Psoas muscle (tissue), 8 donors: Measurements from ENCODE around the gene REC8. TPM values are rescaled to one million over a fixed set of nuclear protein-coding genes. Genes with fewer than 3 reads are reported as not detected.

Experiments
- ATAC-seq, 4 donors: fragments of 200-7000 bp; cut with Tn5 transposase; one replicate each; pipeline ENCODE4 v1.9.1; 2020; ENCODE audit warnings: moderate library complexity in 3 of 4, mild to moderate bottlenecking in 2 of 4
- DNase-seq, 2 donors: peaks; one replicate each; pipeline ENCODE4 v3.0.0-alpha.2; 2020
- H3K27ac ChIP-seq: fragments of 200-600 bp; one replicate; pipeline ENCODE4 v1.8.0; 2022
- H3K27me3 ChIP-seq, 3 donors: fragments of 200-600 bp in 1 of 3; one replicate each; pipeline versions ENCODE4 v1.6.1 to v1.8.0; 2013 to 2022; ENCODE audit warnings: low read length in 2 of 3, mild to moderate bottlenecking in 2 of 3, moderate library complexity in 1 of 3; ENCODE audit not compliant: insufficient read depth in 3 of 3
- H3K36me3 ChIP-seq, 2 donors: fragments of 200-600 bp in 1 of 2; one replicate each; pipeline versions ENCODE4 v1.6.1 to v1.8.0; 2013 to 2022; ENCODE audit warnings: low read depth in 1 of 2, mild to moderate bottlenecking in 1 of 2, moderate library complexity in 1 of 2; ENCODE audit not compliant: insufficient read depth in 1 of 2
- H3K4me1 ChIP-seq: fragments of 200-600 bp; one replicate; pipeline ENCODE4 v1.8.0; 2022
- H3K4me3 ChIP-seq: fragments of 200-600 bp; one replicate; pipeline ENCODE4 v1.8.0; 2022; ENCODE audit warnings: mild to moderate bottlenecking
- H3K9me3 ChIP-seq: fragments of 200-600 bp; one replicate; pipeline ENCODE4 v1.8.0; 2022
- WGBS, 3 donors: extraction: QIAGEN DNeasy Blood & Tissue Kit; methylation state at CpG; one replicate each; pipeline versions ENCODE4 v1.1.6 to v1.1.7; 2013; 5-methylcytosine and 5-hydroxymethylcytosine counted together
- intact Hi-C, 2 donors: fragments of 100-400 bp; cut with DNase I; formaldehyde crosslinking; loops; one replicate each; pipeline versions ENCODE4 v1.11.0 to v1.14.2; 2022
- polyA plus RNA-seq, 3 donors: library from polyadenylated mRNA; stranded (reverse); fragments of 200-250 nt; gene quantifications; one replicate each; pipeline ENCODE4 v1.2.3, GENCODE V29; 2013
- total RNA-seq, 4 donors: library from RNA; stranded (reverse); fragmentation: NEBNext Ultra II Directional in 2 of 4; extraction: Animal tissue kit (Norgen Biotek cat#: 25700) in 2 of 4; gene quantifications; one replicate each; pipeline versions ENCODE4 v1.2.1 to v1.2.4, GENCODE V29; 2021 to 2023
- TF ChIP-seq, protein P1 (sequence below): fragments of 200-600 bp; IDR thresholded peaks from one replicate; pipeline ENCODE4 v1.8.0; 2022; ENCODE audit warnings: antibody characterized with exemption
- donor health status: healthy with polysubstance abuse.
- donor health status: DM: no; HTN: no; CAD: no; lungs with moderate emphysema.
- donor health status: Bipolar disorder and iron deficiency.
- donor health status: healthy.
- donor health status: DM: yes; HTN: yes; CAD: no.
- donor health status: DM: no; HTN: no; CAD: no.
- donor health status: DM: no; HTN: no; CAD: no.
- donor health status: DM: yes; HTN: yes; CAD: no.

Gene REC8
- total and polyA plus RNA-seq, 7 donors, result 0.13 to 1.6 (median 1.2) TPM

DNA sequence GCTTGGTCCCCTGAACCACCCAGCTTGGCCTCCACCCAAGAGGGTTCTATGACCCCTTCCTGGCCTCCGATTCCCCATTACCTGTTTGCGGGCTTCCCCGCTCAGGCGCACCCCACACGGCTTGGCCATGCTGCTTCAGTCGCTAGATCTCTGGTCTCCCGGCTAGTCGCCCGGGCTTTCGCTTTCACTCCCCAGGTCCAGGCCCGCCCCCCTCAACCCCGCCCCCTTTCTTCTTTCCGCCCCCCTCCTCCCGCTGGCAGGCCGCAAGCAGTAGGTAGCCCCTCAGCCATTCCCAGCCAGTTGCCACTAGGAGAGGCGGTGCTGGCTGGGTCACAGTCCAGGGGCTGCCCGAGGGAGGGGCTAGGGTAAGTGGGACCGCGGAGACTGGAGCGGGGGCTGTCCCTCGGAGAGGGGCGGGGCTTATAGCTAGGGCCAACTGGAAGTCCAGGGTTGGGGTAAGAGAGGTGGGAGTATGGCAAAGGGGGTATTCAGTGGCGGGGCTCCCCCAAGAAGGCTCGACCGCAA is 25.4 kb upstream of the REC8 start, which contains the start of gene PSME2:
Gene PSME2, minus strand, starts transcription at position 158 of the 525 bp plus-strand sequence. Its CDS starts 29 bp downstream, at position 129.
- H3K9me3 ChIP-seq, result no peaks in the 10 kb centered on the region
- DNase-seq (peak; percentile 95 to 96), ATAC-seq (peak; percentile 81 to 86 (median 84))
- H3K27me3 ChIP-seq, result no peaks in the 10 kb centered on the region
- H3K4me1 ChIP-seq, result peaks cover 42% of the 10 kb centered on the region
- peak within 1 kb of the TSS; percentile 97 for H3K4me3 ChIP-seq
- 0 to 1% (median 0%) methylated on average over 17 to 25 of the region's 25 CpGs for WGBS, 3 donors
- H3K36me3 ChIP-seq, result peaks cover 0 to 47% of the 10 kb centered on the region in 2 donors
- TF ChIP-seq, protein P1, sequence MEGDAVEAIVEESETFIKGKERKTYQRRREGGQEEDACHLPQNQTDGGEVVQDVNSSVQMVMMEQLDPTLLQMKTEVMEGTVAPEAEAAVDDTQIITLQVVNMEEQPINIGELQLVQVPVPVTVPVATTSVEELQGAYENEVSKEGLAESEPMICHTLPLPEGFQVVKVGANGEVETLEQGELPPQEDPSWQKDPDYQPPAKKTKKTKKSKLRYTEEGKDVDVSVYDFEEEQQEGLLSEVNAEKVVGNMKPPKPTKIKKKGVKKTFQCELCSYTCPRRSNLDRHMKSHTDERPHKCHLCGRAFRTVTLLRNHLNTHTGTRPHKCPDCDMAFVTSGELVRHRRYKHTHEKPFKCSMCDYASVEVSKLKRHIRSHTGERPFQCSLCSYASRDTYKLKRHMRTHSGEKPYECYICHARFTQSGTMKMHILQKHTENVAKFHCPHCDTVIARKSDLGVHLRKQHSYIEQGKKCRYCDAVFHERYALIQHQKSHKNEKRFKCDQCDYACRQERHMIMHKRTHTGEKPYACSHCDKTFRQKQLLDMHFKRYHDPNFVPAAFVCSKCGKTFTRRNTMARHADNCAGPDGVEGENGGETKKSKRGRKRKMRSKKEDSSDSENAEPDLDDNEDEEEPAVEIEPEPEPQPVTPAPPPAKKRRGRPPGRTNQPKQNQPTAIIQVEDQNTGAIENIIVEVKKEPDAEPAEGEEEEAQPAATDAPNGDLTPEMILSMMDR, result no peak
- peak within 1 kb of the TSS; percentile 86 for H3K27ac ChIP-seq
- intact Hi-C loops, result loop anchor here (5.0 kb wide), 1 partner anchor 34 kb away; the partner anchor contains the start of genes DCAF11 (in 2 of the 2) and NRL (in 2 of the 2)

DNA sequence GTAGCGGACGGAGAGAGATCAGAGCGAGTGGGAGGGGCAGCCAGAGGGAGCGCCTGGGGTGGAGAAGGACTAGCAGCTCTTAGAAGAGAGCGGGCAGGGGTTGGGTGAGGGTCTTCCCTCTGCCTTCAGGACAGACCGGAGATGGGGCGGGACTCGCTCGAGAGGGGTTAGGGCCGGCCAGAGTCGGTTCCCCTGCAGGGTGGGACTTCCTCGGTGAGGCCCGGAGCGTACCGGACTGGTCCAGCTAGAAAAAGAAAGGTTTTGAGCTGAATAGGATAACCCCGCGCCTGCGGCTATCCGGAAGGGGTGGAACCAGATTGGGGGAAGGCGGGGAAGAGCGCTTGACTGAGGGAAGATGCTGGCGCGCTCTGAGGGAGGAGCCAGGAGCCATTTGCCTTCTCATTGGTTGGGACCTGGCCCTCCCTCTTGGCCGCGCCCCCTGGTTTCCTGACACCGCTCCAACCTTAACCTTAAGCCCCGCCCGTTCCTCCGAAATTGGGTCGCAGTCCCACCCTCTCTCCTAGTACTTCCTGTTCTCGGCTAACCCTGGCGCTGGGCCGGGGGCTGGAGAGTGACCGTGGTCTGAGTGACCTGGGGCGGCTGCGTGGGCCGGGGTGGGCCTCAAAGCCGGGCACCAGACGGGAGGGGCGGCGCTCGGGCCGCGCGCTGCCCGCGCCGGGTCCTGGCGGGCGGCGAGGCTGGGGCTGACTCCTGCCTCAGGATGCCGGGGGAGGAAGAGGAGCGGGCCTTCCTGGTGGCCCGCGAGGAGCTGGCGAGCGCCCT is 24.7 kb upstream of the REC8 start, which contains the start of gene RNF31:
Gene RNF31, plus strand, starts transcription at position 521 of the 783 bp plus-strand sequence. Its CDS starts 201 bp downstream, at position 722.
- TF ChIP-seq, protein P1, result no peak
- WGBS, 3 donors, result 1% methylated on average over 39 to 57 of the region's 57 CpGs
- ATAC-seq, result peak; percentile 92 to 95 (median 94)
- Histone ChIP-seq H3K9me3 (no peaks in the 10 kb centered on the region), H3K27ac (peak within 1 kb of the TSS; percentile 86), H3K36me3 (peaks cover 0 to 54% of the 10 kb centered on the region in 2 donors), H3K4me3 (peak within 1 kb of the TSS; percentile 97), H3K27me3 (no peaks in the 10 kb centered on the region), H3K4me1 (peaks cover 39% of the 10 kb centered on the region)
- intact Hi-C loops, result loop anchor here (5.0 kb wide), 1 partner anchor 35 kb away; the partner anchor contains the start of genes DCAF11 (in 2 of the 2) and NRL (in 2 of the 2)
- DNase-seq, result peak; percentile 98 to 99

DNA sequence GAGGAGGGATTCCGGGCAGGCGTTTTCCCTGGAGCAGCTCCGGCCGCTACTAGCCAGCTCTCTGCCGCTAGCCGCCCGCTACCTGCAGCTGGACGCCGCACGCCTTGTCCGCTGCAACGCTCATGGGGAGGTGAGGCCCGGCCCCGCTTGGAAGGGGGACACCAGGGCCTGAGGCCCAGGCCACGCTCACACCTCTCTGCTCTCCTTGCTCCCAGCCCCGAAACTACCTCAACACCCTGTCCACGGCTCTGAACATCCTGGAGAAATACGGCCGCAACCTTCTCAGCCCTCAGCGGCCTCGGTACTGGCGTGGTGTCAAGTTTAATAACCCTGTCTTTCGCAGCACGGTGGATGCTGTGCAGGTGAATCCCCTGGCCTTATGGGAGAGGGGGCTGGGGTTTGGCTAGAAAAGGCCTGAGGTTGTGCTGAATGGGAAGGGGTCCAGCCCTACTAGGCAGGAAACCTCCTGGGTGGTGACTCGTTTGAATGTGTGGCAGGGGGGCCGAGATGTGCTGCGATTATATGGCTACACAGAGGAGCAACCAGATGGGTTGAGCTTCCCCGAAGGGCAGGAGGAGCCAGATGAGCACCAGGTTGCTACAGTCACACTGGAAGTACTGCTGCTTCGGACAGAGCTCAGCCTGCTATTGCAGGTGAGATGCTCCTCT is 24.0 kb upstream of the REC8 start:
- peaks cover 32% of the 10 kb centered on the region for H3K4me1 ChIP-seq
- peak overlapping the region; percentile 97 for H3K4me3 ChIP-seq
- 3 to 6% (median 4%) methylated on average over 21 to 29 of the region's 29 CpGs for WGBS, 3 donors
- H3K27me3 ChIP-seq, result no peaks in the 10 kb centered on the region
- H3K27ac ChIP-seq, result peak overlapping the region; percentile 86
- TF ChIP-seq, protein P1, result no peak
- no peaks in the 10 kb centered on the region for H3K9me3 ChIP-seq
- ATAC-seq, result no peak
- DNase-seq, result no peak
- H3K36me3 ChIP-seq, result peaks cover 0 to 61% of the 10 kb centered on the region in 2 donors
- intact Hi-C loops, result loop anchor here (5.0 kb wide), 1 partner anchor 36 kb away; the partner anchor contains the start of genes DCAF11 (in 2 of the 2) and NRL (in 2 of the 2)

DNA sequence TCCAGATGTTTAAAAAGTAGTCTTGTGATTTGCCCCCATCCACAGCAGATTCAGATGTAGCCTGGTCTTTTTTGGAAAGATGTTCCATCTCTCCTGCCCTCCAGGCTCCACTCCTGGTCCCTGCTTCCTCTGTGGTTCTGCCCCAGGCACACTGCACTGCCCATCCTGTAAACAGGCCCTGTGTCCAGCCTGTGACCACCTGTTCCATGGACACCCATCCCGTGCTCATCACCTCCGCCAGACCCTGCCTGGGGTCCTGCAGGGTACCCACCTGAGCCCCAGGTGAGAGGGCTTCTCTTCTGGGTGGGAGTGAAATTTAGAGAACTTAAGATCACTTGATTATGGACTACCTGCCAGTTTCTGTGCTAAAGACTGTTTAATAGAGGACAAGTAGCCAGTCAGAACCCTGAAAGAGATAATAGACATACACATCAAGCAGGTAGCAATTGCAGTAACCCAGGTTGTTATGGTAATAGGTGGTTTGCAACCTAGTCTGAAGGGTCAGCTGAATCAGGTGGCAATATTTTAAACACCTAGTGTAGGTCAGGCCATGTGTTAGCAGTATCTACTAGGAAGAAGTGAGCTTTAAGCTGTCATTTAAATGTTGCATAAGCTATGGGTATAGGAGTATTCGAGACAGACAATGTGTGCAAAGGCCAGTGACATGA is 22.4 kb upstream of the REC8 start:
- Histone ChIP-seq H3K4me1 (peaks cover 18% of the 10 kb centered on the region), H3K27ac (no peak overlapping the region), H3K9me3 (no peaks in the 10 kb centered on the region), H3K4me3 (no peak overlapping the region), H3K36me3 (peaks cover 0 to 64% of the 10 kb centered on the region in 2 donors), H3K27me3 (no peaks in the 10 kb centered on the region)
- 89 to 95% (median 90%) methylated on average over 3 of the region's 3 CpGs for WGBS, 3 donors
- TF ChIP-seq, protein P1, result no peak
- DNase-seq (no peak), ATAC-seq (no peak)
- intact Hi-C loops, result loop anchor here (5.0 kb wide), 1 partner anchor 37 kb away; the partner anchor contains the start of genes DCAF11 (in 2 of the 2) and NRL (in 2 of the 2)
